Loucy (cell line): ENCODE data around the gene TRIM15.
"Not testable (repeated sequence)": the region's sequence is repeated elsewhere in the genome, so short reads cannot be mapped to it uniquely, and the experiment has no call there.

Experiments
- H2AFZ ChIP-seq: fragments of 200-600 bp; sonication (generic); 2 replicates; pipeline ENCODE4 v1.6.0; 2016; ENCODE audit warnings: antibody characterized with exemption, mild to moderate bottlenecking, low read length, moderate library complexity
- H3F3A ChIP-seq: fragments of 200-600 bp; 2 replicates; pipeline ENCODE4 v1.6.0; 2016; ENCODE audit warnings: antibody characterized with exemption, low read depth, mild to moderate bottlenecking
- H3K27me3 ChIP-seq: fragments of 200-600 bp; sonication (generic); 2 replicates; pipeline ENCODE4 v1.6.1; 2014; ENCODE audit warnings: low read length, mild to moderate bottlenecking; ENCODE audit not compliant: insufficient read depth, poor library complexity, severe bottlenecking
- H3K36me3 ChIP-seq: fragments of 200-600 bp; sonication (generic); 2 replicates; pipeline ENCODE4 v1.6.1; 2016; ENCODE audit warnings: low read length; ENCODE audit not compliant: insufficient read depth
- H3K4me1 ChIP-seq: fragments of 200-600 bp; sonication (generic); 2 replicates; pipeline ENCODE4 v1.5.1; 2014; ENCODE audit warnings: low read length, mild to moderate bottlenecking; ENCODE audit not compliant: insufficient read depth, poor library complexity, severe bottlenecking
- H3K4me2 ChIP-seq: fragments of 200-600 bp; sonication (generic); 2 replicates; pipeline ENCODE4 v1.6.0; 2014; ENCODE audit warnings: antibody characterized with exemption, low read length, low read depth, mild to moderate bottlenecking; ENCODE audit not compliant: poor library complexity, severe bottlenecking
- H3K4me3 ChIP-seq: fragments of 200-600 bp; sonication (generic); 2 replicates; pipeline ENCODE4 v1.5.1; 2014; ENCODE audit warnings: low read length, mild to moderate bottlenecking, mixed read lengths; ENCODE audit not compliant: poor library complexity, severe bottlenecking
- H3K79me2 ChIP-seq: fragments of 200-600 bp; sonication (generic); 2 replicates; pipeline ENCODE4 v1.6.1; 2014; ENCODE audit warnings: low read length; ENCODE audit not compliant: insufficient read depth
- H3K9ac ChIP-seq: fragments of 200-600 bp; sonication (generic); 2 replicates; pipeline ENCODE4 v1.6.0; 2014; ENCODE audit warnings: mild to moderate bottlenecking, low read depth, low read length, moderate library complexity; ENCODE audit not compliant: poor library complexity, severe bottlenecking
- H3K9me2 ChIP-seq: fragments of 200-600 bp; sonication (generic); replicated peaks from 2 replicates; pipeline ENCODE4 v1.6.1; 2016; ENCODE audit warnings: low read depth, low read length, mixed read lengths
- H3K9me3 ChIP-seq: fragments of 200-600 bp; sonication (generic); 2 replicates; pipeline ENCODE4 v1.6.1; 2014; ENCODE audit warnings: mild to moderate bottlenecking, antibody characterized with exemption, low read length, low read depth; ENCODE audit not compliant: insufficient read depth
- H4K20me1 ChIP-seq: fragments of 200-600 bp; sonication (generic); 2 replicates; pipeline ENCODE4 v1.6.0; 2014; ENCODE audit warnings: antibody characterized with exemption, low read length, mild to moderate bottlenecking; ENCODE audit not compliant: insufficient read depth, poor library complexity, severe bottlenecking

Gene TRIM15

GRCh38 chr6:30221956-30222355 is 58.6 kb downstream of the TRIM15 start:
- H3K9ac ChIP-seq, H3K36me3 ChIP-seq, H3K79me2 ChIP-seq, H2AFZ ChIP-seq, H3F3A ChIP-seq, H3K4me1 ChIP-seq, H3K27me3 ChIP-seq, H4K20me1 ChIP-seq, H3K4me2 ChIP-seq, H3K9me2 ChIP-seq, H3K4me3 ChIP-seq: not testable (repeated sequence)
- peaks cover 20% of the 10 kb centered on the region; the same call in 1 of the 2 replicates for H3K9me3 ChIP-seq
